Peyer's patch (tissue), 4 donors: ENCODE data around the gene MAB21L4. TPM values are rescaled to one million over a fixed set of nuclear protein-coding genes. Genes with fewer than 3 reads are reported as not detected.

ENCODE experiments used
- DNase-seq, 3 donors: peaks; one replicate each; pipeline ENCODE4 v3.0.0-alpha.2; 2017 to 2019
- H3K27ac ChIP-seq, 4 donors: fragments of 200-600 bp; sonication (generic); one replicate each; pipeline ENCODE4 v1.5.1; 2016 to 2019
- H3K27me3 ChIP-seq, 2 donors: fragments of 200-600 bp; sonication (generic); one replicate each; pipeline ENCODE4 v1.5.1; 2019
- H3K36me3 ChIP-seq, 3 donors: fragments of 200-600 bp; sonication (generic); one replicate each; pipeline ENCODE4 v1.5.1; 2016 to 2019
- H3K4me1 ChIP-seq, 4 donors: fragments of 200-600 bp; sonication (generic); one replicate each; pipeline ENCODE4 v1.5.1; 2016 to 2019
- H3K4me3 ChIP-seq, 4 donors: fragments of 200-600 bp; sonication (generic); 1 replicate in 3 of 4; 2 replicates in 1 of 4; pipeline ENCODE4 v1.5.1; 2016 to 2019; ENCODE audit warnings: mild to moderate bottlenecking in 1 of 4
- H3K9me3 ChIP-seq, 4 donors: fragments of 200-600 bp; sonication (generic); one replicate each; pipeline ENCODE4 v1.5.1; 2016 to 2019; ENCODE audit warnings: mild to moderate bottlenecking in 1 of 4
- CTCF ChIP-seq, 6 experiments: fragments of 450-650 bp in 4 of 6; fragments of 200-600 bp in 2 of 6; sonication (generic) in 1 of 6; IDR thresholded peaks; one replicate each; pipeline ENCODE4 v1.5.1; 2017 to 2019; ENCODE audit warnings: antibody characterized with exemption in 6 of 6, mild to moderate bottlenecking in 3 of 6, moderate library complexity in 1 of 6
- POLR2A ChIP-seq, 2 donors: fragments of 450-650 bp; IDR thresholded peaks; one replicate each; pipeline ENCODE4 v1.5.1; 2017; ENCODE audit warnings: antibody characterized with exemption in 2 of 2, mild to moderate bottlenecking in 2 of 2, moderate library complexity in 2 of 2
- total RNA-seq, 4 donors: library from RNA; depleted of rRNA; stranded (reverse); fragments of >200 nt; gene quantifications; one replicate each; pipeline ENCODE4 v1.1.0, GENCODE V29; 2016

Gene MAB21L4
- 1 to 10 TPM in 3 of 4 donors, not detected in 1; 2.1 to 6.1 (median 3.7) TPM for total RNA-seq

- peaks cover 0 to 16% (median 0%) of the 10 kb centered on the region in 4 donors for H3K4me1 ChIP-seq
- TF ChIP-seq POLR2A (IDR thresholded peaks at IDR 0.05) (no peak), CTCF (IDR thresholded peaks at IDR 0.05) (no peak)
- no peak within 1 kb of the TSS for H3K27ac ChIP-seq
- no peak within 1 kb of the TSS for H3K4me3 ChIP-seq
- H3K36me3 ChIP-seq = no peaks in the 10 kb centered on the region
- no peaks in the 10 kb centered on the region for H3K9me3 ChIP-seq
- no peaks in the 10 kb centered on the region for H3K27me3 ChIP-seq
- no peak for DNase-seq
Observed at GRCh38 chr2:240895656-240896388, at the start of gene MAB21L4. TSS of gene MAB21L4 (minus strand) at chr2:240896156. CDS start at chr2:240895997, 159 bp downstream.

GRCh38 chr2:240936106-240936505 lies 40.1 kb upstream of the MAB21L4 start:
- Histone ChIP-seq H3K36me3 (no peaks in the 10 kb centered on the region), H3K27me3 (no peaks in the 10 kb centered on the region), H3K4me1 (no peaks in the 10 kb centered on the region), H3K4me3 (no peak overlapping the region), H3K27ac (no peak overlapping the region), H3K9me3 (no peaks in the 10 kb centered on the region)
- peak in 2 of 3 donors; percentile 16 to 30 for DNase-seq
- TF ChIP-seq CTCF (IDR thresholded peaks at IDR 0.05) = no peak

GRCh38 chr2:240935103-240935876 lies 39.3 kb upstream of the MAB21L4 start:
- H3K9me3 ChIP-seq = no peaks in the 10 kb centered on the region
- H3K4me3 ChIP-seq = no peak overlapping the region
- TF ChIP-seq CTCF (IDR thresholded peaks at IDR 0.05) (no peak), POLR2A (IDR thresholded peaks at IDR 0.05) (no peak)
- H3K4me1 ChIP-seq = no peaks in the 10 kb centered on the region
- H3K36me3 ChIP-seq = no peaks in the 10 kb centered on the region
- H3K27ac ChIP-seq = no peak overlapping the region
- no peaks in the 10 kb centered on the region for H3K27me3 ChIP-seq
- DNase-seq = peak in 2 of 3 donors; percentile 35 to 39

GRCh38 chr2:240934701-240935102 lies 38.7 kb upstream of the MAB21L4 start:
- H3K4me1 ChIP-seq = no peaks in the 10 kb centered on the region
- DNase-seq = peak in 2 of 3 donors; percentile 34 to 37
- no peak overlapping the region for H3K27ac ChIP-seq
- H3K9me3 ChIP-seq = no peaks in the 10 kb centered on the region
- TF ChIP-seq CTCF (IDR thresholded peaks at IDR 0.05) (no peak), POLR2A (IDR thresholded peaks at IDR 0.05) (no peak)
- no peaks in the 10 kb centered on the region for H3K27me3 ChIP-seq
- no peak overlapping the region for H3K4me3 ChIP-seq
- no peaks in the 10 kb centered on the region for H3K36me3 ChIP-seq

- DNase-seq = peak in 2 of 3 donors; percentile 44 to 47
Observed at GRCh38 chr2:240933966-240934700, 38.2 kb upstream of the MAB21L4 start.

More at GRCh38 chr2:240933966-240934700, 38.2 kb upstream of the MAB21L4 start:
- H3K4me3 ChIP-seq = peak overlapping the region in 1 of 4 donors; percentile 10
- no peak for TF ChIP-seq POLR2A (IDR thresholded peaks at IDR 0.05)
- no peak for TF ChIP-seq CTCF (IDR thresholded peaks at IDR 0.05)
- no peak overlapping the region for H3K27ac ChIP-seq
- no peaks in the 10 kb centered on the region for H3K4me1 ChIP-seq
- no peaks in the 10 kb centered on the region for H3K36me3 ChIP-seq
- H3K27me3 ChIP-seq = no peaks in the 10 kb centered on the region
- H3K9me3 ChIP-seq = no peaks in the 10 kb centered on the region
